Measurements from ENCODE around the gene SCP2.
"Not testable (repeated sequence)": the region's sequence is repeated elsewhere in the genome, so short reads cannot be mapped to it uniquely, and the experiment has no call there.

The SCP2 gene

GRCh38 chr1:53006612-53007011, 79.5 kb downstream of the SCP2 start:
- H3K27ac ChIP-seq (ENCODE audit: low read depth in 2 of 2, low read length in 2 of 2); H3K27me3 ChIP-seq (ENCODE audit: control insufficient read depth in 2 of 2, insufficient read depth in 2 of 2, low read length in 2 of 2); H3K4me3 ChIP-seq (ENCODE audit: low read length in 2 of 2); H3K4me1 ChIP-seq (ENCODE audit: control insufficient read depth in 2 of 2, insufficient read depth in 2 of 2, low read length in 2 of 2); H3K36me3 ChIP-seq (ENCODE audit: control insufficient read depth in 2 of 2, insufficient read depth in 2 of 2, low read length in 2 of 2); H3K9me3 ChIP-seq (ENCODE audit: control insufficient read depth in 2 of 2, low read length in 2 of 2); H3K9ac ChIP-seq (ENCODE audit: low read depth in 1 of 2, low read length in 2 of 2): not testable (repeated sequence)

- not testable (repeated sequence) for H3K4me1 ChIP-seq (ENCODE audit: control insufficient read depth in 2 of 2, insufficient read depth in 2 of 2, low read length in 2 of 2); H3K36me3 ChIP-seq (ENCODE audit: control insufficient read depth in 2 of 2, insufficient read depth in 2 of 2, low read length in 2 of 2); H3K9ac ChIP-seq (ENCODE audit: low read depth in 1 of 2, low read length in 2 of 2); H3K27me3 ChIP-seq (ENCODE audit: control insufficient read depth in 2 of 2, insufficient read depth in 2 of 2, low read length in 2 of 2); H3K27ac ChIP-seq (ENCODE audit: low read depth in 2 of 2, low read length in 2 of 2); H3K9me3 ChIP-seq (ENCODE audit: control insufficient read depth in 2 of 2, low read length in 2 of 2); H3K4me3 ChIP-seq (ENCODE audit: low read length in 2 of 2)
Measured at GRCh38 chr1:53010247-53010646, 83.2 kb downstream of the SCP2 start.

- peaks cover 3 to 11% of the 10 kb centered on the region in 2 donors for H3K4me1 ChIP-seq (ENCODE audit: control insufficient read depth in 2 of 2, insufficient read depth in 2 of 2, low read length in 2 of 2)
- H3K9me3 ChIP-seq (ENCODE audit: control insufficient read depth in 2 of 2, low read length in 2 of 2), result no peaks in the 10 kb centered on the region
- no peaks in the 10 kb centered on the region for H3K27me3 ChIP-seq (ENCODE audit: control insufficient read depth in 2 of 2, insufficient read depth in 2 of 2, low read length in 2 of 2)
- H3K27ac ChIP-seq (ENCODE audit: low read depth in 2 of 2, low read length in 2 of 2), result no peak overlapping the region
- no peaks in the 10 kb centered on the region for H3K36me3 ChIP-seq (ENCODE audit: control insufficient read depth in 2 of 2, insufficient read depth in 2 of 2, low read length in 2 of 2)
- no peak overlapping the region for H3K9ac ChIP-seq (ENCODE audit: low read depth in 1 of 2, low read length in 2 of 2)
- H3K4me3 ChIP-seq (ENCODE audit: low read length in 2 of 2), result no peak overlapping the region
Measured at GRCh38 chr1:53011175-53011574, 84.1 kb downstream of the SCP2 start.

- peak overlapping the region; percentile 42 to 68 for H3K9ac ChIP-seq (ENCODE audit: low read depth in 1 of 2, low read length in 2 of 2)
- no peaks in the 10 kb centered on the region for H3K27me3 ChIP-seq (ENCODE audit: control insufficient read depth in 2 of 2, insufficient read depth in 2 of 2, low read length in 2 of 2)
- no peaks in the 10 kb centered on the region for H3K36me3 ChIP-seq (ENCODE audit: control insufficient read depth in 2 of 2, insufficient read depth in 2 of 2, low read length in 2 of 2)
- H3K9me3 ChIP-seq (ENCODE audit: control insufficient read depth in 2 of 2, low read length in 2 of 2), result no peaks in the 10 kb centered on the region
- peaks cover 3 to 11% of the 10 kb centered on the region in 2 donors for H3K4me1 ChIP-seq (ENCODE audit: control insufficient read depth in 2 of 2, insufficient read depth in 2 of 2, low read length in 2 of 2)
- peak overlapping the region; percentile 83 to 87 for H3K4me3 ChIP-seq (ENCODE audit: low read length in 2 of 2)
- H3K27ac ChIP-seq (ENCODE audit: low read depth in 2 of 2, low read length in 2 of 2), result peak overlapping the region; percentile 26 to 53
Measured at GRCh38 chr1:53014791-53015507, 87.9 kb downstream of the SCP2 start.

GRCh38 chr1:53015508-53015860, 88.4 kb downstream of the SCP2 start:
- peaks cover 3 to 11% of the 10 kb centered on the region in 2 donors for H3K4me1 ChIP-seq (ENCODE audit: control insufficient read depth in 2 of 2, insufficient read depth in 2 of 2, low read length in 2 of 2)
- peak overlapping the region in 1 of 2 donors; percentile 68 for H3K9ac ChIP-seq (ENCODE audit: low read depth in 1 of 2, low read length in 2 of 2)
- no peaks in the 10 kb centered on the region for H3K27me3 ChIP-seq (ENCODE audit: control insufficient read depth in 2 of 2, insufficient read depth in 2 of 2, low read length in 2 of 2)
- no peaks in the 10 kb centered on the region for H3K36me3 ChIP-seq (ENCODE audit: control insufficient read depth in 2 of 2, insufficient read depth in 2 of 2, low read length in 2 of 2)
- H3K4me3 ChIP-seq (ENCODE audit: low read length in 2 of 2), result peak overlapping the region; percentile 83 to 87
- H3K27ac ChIP-seq (ENCODE audit: low read depth in 2 of 2, low read length in 2 of 2), result peak overlapping the region in 1 of 2 donors; percentile 53
- no peaks in the 10 kb centered on the region for H3K9me3 ChIP-seq (ENCODE audit: control insufficient read depth in 2 of 2, low read length in 2 of 2)

- no peaks in the 10 kb centered on the region for H3K36me3 ChIP-seq (ENCODE audit: control insufficient read depth in 2 of 2, insufficient read depth in 2 of 2, low read length in 2 of 2)
- peaks cover 3 to 11% of the 10 kb centered on the region in 2 donors for H3K4me1 ChIP-seq (ENCODE audit: control insufficient read depth in 2 of 2, insufficient read depth in 2 of 2, low read length in 2 of 2)
- no peaks in the 10 kb centered on the region for H3K27me3 ChIP-seq (ENCODE audit: control insufficient read depth in 2 of 2, insufficient read depth in 2 of 2, low read length in 2 of 2)
- H3K9me3 ChIP-seq (ENCODE audit: control insufficient read depth in 2 of 2, low read length in 2 of 2), result no peaks in the 10 kb centered on the region
- no peak overlapping the region for H3K9ac ChIP-seq (ENCODE audit: low read depth in 1 of 2, low read length in 2 of 2)
- H3K4me3 ChIP-seq (ENCODE audit: low read length in 2 of 2), result no peak overlapping the region
- no peak overlapping the region for H3K27ac ChIP-seq (ENCODE audit: low read depth in 2 of 2, low read length in 2 of 2)
Measured at GRCh38 chr1:53016705-53017104, 89.6 kb downstream of the SCP2 start.

GRCh38 chr1:53020588-53020987, 93.5 kb downstream of the SCP2 start:
- Histone ChIP-seq H3K27ac (ENCODE audit: low read depth in 2 of 2, low read length in 2 of 2) (no peak overlapping the region), H3K9ac (ENCODE audit: low read depth in 1 of 2, low read length in 2 of 2) (no peak overlapping the region), H3K4me3 (ENCODE audit: low read length in 2 of 2) (no peak overlapping the region), H3K36me3 (ENCODE audit: control insufficient read depth in 2 of 2, insufficient read depth in 2 of 2, low read length in 2 of 2) (peaks cover 0 to 2% of the 10 kb centered on the region in 2 donors), H3K4me1 (ENCODE audit: control insufficient read depth in 2 of 2, insufficient read depth in 2 of 2, low read length in 2 of 2) (peaks cover 2 to 4% of the 10 kb centered on the region in 2 donors), H3K27me3 (ENCODE audit: control insufficient read depth in 2 of 2, insufficient read depth in 2 of 2, low read length in 2 of 2) (no peaks in the 10 kb centered on the region), H3K9me3 (ENCODE audit: control insufficient read depth in 2 of 2, low read length in 2 of 2) (no peaks in the 10 kb centered on the region)

GRCh38 chr1:53022179-53022578, 95.1 kb downstream of the SCP2 start:
- Histone ChIP-seq H3K27me3 (ENCODE audit: control insufficient read depth in 2 of 2, insufficient read depth in 2 of 2, low read length in 2 of 2) (no peaks in the 10 kb centered on the region), H3K9me3 (ENCODE audit: control insufficient read depth in 2 of 2, low read length in 2 of 2) (no peaks in the 10 kb centered on the region), H3K4me1 (ENCODE audit: control insufficient read depth in 2 of 2, insufficient read depth in 2 of 2, low read length in 2 of 2) (no peaks in the 10 kb centered on the region), H3K27ac (ENCODE audit: low read depth in 2 of 2, low read length in 2 of 2) (no peak overlapping the region), H3K9ac (ENCODE audit: low read depth in 1 of 2, low read length in 2 of 2) (no peak overlapping the region), H3K36me3 (ENCODE audit: control insufficient read depth in 2 of 2, insufficient read depth in 2 of 2, low read length in 2 of 2) (peaks cover 0 to 2% of the 10 kb centered on the region in 2 donors), H3K4me3 (ENCODE audit: low read length in 2 of 2) (no peak overlapping the region)

GRCh38 chr1:53023546-53023945, 96.5 kb downstream of the SCP2 start:
- Histone ChIP-seq H3K9ac (ENCODE audit: low read depth in 1 of 2, low read length in 2 of 2) (no peak overlapping the region), H3K27me3 (ENCODE audit: control insufficient read depth in 2 of 2, insufficient read depth in 2 of 2, low read length in 2 of 2) (no peaks in the 10 kb centered on the region), H3K36me3 (ENCODE audit: control insufficient read depth in 2 of 2, insufficient read depth in 2 of 2, low read length in 2 of 2) (peaks cover 3 to 7% of the 10 kb centered on the region in 2 donors), H3K27ac (ENCODE audit: low read depth in 2 of 2, low read length in 2 of 2) (no peak overlapping the region), H3K4me3 (ENCODE audit: low read length in 2 of 2) (no peak overlapping the region), H3K9me3 (ENCODE audit: control insufficient read depth in 2 of 2, low read length in 2 of 2) (no peaks in the 10 kb centered on the region), H3K4me1 (ENCODE audit: control insufficient read depth in 2 of 2, insufficient read depth in 2 of 2, low read length in 2 of 2) (no peaks in the 10 kb centered on the region)

GRCh38 chr1:53024117-53024516, 97.0 kb downstream of the SCP2 start:
- Histone ChIP-seq H3K36me3 (ENCODE audit: control insufficient read depth in 2 of 2, insufficient read depth in 2 of 2, low read length in 2 of 2) (peaks cover 3 to 8% of the 10 kb centered on the region in 2 donors), H3K9ac (ENCODE audit: low read depth in 1 of 2, low read length in 2 of 2) (no peak overlapping the region), H3K4me1 (ENCODE audit: control insufficient read depth in 2 of 2, insufficient read depth in 2 of 2, low read length in 2 of 2) (no peaks in the 10 kb centered on the region), H3K27me3 (ENCODE audit: control insufficient read depth in 2 of 2, insufficient read depth in 2 of 2, low read length in 2 of 2) (no peaks in the 10 kb centered on the region), H3K9me3 (ENCODE audit: control insufficient read depth in 2 of 2, low read length in 2 of 2) (no peaks in the 10 kb centered on the region), H3K4me3 (ENCODE audit: low read length in 2 of 2) (no peak overlapping the region), H3K27ac (ENCODE audit: low read depth in 2 of 2, low read length in 2 of 2) (no peak overlapping the region)

Measured in mucosa of rectum (tissue), 2 donors.